DMS79 treated with DMSO at 0.1 percent for 48 hours (cell line): Measurements from ENCODE around the gene LRPAP1.

Experiments used
- DNase-seq: peaks from one replicate; lab custom pipeline; 2025; lab: John Stamatoyannopoulos, UW

The LRPAP1 gene

DNA sequence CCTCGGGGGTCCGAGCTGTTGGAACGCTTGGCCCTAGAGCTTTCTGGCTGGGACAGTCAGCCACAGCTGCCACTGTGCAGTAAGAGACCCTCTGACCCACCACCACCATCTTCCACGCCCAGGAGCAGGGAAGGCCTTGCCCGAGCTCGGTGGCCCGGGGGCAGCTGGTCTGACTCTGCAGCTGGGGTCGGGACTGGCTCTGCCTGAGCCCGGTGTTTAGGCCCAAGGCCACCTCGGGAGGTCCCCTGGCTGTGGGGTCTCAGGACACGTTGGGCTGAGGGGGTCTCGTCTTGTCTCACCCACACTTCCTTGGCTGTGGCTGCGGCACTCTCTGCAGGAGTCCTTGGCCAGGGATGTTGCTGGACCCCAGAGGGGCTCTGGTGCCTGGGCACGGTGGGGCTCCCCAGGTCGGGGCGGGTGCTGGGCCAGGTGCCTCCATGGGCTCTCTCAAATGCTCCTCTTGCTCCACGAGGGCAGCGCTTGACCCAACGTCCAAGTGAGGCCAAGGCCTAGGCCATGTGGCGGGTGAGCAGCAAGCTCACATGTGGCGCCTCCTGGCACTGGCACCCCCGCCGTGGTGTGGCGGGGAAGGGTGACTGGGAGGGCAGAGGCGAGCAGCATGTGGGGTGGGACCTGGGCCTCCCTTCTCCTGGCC lies 46.2 kb downstream of the LRPAP1 start:
- no peak for DNase-seq

DNA sequence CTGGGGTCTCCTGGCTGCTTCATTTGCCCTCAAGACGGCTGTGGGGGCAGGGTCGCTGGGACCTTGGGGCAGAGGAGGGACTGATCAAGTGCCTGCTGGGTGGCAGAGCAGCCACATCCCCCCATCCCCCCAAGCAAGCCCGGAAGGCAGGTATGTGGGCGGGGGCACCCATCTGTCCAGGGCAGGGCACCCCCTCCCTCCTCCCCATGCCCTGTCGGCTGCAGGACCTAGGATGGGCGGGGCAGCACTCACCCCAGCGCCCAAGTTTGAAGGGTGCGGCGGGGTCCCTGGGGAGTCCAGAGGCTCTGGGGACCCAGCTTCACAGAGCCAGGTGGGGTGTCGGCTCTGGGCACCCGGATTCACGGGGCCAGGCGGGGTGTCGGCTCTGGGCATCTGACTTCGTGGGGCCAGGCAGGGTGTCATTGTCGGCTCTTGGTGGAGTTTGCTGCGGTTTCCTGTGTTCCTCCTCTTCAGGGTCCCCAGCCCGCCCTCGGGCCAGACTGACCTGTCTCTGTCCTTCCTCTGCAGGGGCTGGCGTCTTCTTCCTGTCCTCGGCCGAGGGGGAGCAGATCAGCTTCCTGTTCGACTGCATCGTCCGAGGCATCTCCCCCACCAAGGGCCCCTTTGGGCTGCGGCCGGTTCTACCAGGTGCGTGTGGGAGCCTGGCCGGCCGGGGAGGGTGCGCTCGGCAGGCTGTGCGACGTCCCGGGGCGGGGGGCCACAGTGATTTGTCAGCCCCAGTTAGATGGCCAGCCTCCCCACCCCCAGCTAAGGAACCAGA lies 47.0 kb downstream of the LRPAP1 start:
- no peak for DNase-seq

DNA sequence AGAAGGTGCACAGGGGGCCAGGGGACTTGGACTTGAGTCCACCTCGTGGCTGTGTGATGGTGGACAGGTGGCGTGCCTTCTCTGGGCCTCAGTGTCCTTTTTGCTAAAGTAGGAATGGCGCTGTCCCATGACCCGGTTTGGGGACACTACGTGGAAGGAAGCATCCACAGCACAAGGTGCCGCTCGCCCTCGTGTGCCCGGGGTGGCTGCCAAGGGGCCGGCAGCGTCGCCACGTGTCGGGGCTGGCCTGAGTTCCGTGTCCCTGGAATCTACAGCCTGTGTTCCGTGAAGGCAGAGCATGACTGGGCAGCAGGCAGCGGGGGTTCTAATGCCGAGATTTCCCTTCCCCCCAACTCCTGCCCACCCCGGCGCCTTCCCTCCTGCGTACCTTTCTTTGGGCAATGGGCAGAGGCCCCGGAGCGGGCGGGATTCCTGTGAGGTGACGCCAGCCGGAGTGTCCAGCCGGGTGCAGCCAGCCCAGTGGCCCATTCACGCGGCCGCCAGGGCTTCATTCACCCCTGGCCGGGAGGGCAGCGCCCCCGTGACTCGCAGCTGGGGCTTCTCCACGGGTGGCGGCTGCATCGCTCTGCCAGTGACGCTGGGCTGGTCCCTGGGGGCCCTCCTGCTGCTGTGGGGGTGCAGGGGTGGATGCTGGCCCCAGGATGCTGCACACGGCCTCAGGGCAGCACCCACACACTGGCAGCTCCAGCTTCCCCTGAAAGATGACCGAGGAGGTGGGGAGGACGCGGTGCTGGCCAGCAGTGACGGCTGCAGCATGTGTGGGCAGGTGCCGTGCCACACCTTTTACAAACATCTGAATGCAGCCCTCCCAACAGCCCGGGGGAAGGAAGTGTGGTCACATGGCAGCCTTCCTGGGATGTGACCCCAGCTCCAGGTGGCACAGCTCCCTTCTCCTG lies 47.9 kb downstream of the LRPAP1 start:
- DNase-seq, result no peak

DNA sequence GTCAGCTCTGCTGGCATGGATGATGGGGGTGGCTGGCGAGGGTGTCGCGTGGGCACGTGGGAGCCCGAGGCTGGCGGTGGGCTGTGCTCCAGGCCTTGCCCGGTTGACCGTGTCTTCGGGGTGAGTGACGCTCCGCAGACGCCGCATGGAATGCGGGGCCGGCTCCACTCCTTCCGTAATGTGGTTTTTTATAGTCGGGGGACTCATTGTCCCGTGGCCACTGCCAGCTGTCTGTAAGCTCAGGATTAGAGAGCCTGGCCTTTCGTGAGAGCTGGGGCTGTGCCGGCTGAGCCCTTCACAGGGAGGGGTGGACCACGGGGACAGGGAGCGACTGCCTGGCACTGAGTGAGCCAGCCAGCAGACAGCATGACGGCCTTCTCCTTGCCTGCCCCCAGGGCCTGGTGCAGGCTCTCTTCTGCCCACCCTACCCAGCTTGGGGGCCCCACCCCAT lies 48.7 kb downstream of the LRPAP1 start:
- no peak for DNase-seq

DNA sequence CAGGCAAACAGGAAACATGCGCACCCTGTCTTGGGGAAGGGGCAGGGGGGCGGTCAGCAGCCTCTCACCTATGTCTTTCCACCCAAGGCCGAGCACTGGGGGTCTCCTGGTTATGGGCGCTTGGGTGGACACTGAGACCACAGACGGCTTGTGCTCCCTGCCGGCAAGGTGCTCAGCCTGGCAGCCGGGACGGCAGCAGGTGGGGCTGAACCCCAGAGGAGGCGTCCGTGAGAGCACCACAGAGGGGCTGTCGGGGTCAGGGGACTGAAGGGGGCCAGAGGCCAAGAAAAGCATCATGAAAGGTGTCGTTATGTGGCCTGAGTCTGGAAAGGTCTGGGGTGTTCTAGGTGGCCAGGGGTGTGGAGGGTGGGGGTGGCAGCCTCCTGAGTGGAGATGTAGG lies 49.5 kb downstream of the LRPAP1 start:
- DNase-seq, result no peak

DNA sequence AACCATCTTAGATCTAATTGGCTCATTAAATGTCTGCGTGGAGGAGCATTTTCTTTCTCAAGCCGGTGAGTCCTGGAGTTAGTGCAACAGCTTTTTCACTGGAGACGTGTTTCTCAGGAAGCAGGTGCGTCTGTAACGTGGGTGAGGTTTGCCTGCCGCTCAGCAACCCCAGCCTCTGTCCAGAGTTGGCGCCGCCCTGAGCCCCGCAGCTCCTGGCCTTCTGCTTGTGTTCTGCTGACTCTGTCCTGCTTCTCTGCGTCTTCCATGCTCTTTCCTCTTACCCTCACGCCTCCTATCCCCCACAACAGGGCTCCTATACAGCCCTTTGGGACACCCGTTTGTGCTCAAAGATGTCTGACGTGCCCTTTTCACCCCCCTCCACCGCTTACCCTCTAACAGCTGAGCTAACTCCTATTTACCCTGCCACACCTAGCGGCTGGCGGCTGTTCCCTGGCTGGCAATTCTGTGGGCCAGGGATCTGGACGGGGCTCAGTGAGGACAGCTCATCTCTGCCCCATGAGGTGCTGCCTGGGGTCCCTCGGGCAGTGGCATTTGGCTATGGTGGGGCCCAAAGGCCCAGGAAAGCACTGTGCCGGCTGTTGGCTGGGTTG lies 50.3 kb downstream of the LRPAP1 start:
- DNase-seq, result no peak

DNA sequence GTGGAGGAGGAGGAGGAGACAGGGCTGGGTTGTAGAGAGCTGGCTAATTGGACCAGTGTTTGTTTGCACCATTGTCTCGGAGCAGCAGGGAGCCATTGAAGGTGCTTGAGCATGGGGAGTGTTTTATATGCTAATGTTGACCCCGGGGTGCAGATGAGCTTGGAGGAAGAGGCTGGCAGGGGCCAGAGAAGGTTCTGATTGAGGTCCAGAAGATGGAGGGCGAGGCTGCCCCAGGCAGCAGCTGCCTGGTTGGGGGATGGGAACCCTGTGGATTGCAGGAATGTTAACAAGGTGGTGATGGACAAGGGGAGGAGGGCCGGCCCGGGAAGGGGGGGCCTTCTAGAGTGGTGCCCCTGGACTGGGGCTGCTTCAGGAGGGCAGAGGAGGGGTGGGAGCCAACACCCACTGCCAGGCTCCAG lies 51.1 kb downstream of the LRPAP1 start:
- DNase-seq, result no peak

DNA sequence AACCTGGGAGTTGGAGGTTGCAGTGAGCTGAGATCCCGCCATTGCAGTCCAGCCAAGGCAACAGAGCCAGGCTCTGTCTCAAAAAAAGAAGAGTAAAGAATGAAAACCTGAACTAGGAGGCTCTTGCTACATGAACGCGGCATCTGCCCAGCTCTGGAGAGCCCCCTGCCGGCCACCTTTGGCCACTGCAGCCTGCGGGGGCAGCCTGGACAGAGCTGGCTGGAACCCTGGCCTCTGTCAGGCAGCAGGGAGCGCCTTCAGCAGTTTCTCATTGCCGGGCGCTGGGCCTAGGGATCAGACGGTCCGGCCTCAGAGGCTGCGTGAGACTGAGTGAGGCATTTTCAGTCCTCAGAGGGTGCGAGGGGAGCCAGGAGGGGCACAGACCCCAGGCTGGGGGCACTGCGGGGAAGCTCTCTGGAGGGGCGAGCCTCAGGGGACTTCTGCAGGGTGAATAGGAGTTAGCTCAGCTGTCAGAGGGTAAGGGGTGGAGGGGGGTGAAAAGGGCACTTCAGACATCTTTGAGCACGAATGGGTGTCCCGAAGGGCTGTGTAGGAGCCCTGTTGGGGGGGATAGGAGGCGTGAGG lies 51.6 kb downstream of the LRPAP1 start:
- DNase-seq, result peak; percentile 40

DNA sequence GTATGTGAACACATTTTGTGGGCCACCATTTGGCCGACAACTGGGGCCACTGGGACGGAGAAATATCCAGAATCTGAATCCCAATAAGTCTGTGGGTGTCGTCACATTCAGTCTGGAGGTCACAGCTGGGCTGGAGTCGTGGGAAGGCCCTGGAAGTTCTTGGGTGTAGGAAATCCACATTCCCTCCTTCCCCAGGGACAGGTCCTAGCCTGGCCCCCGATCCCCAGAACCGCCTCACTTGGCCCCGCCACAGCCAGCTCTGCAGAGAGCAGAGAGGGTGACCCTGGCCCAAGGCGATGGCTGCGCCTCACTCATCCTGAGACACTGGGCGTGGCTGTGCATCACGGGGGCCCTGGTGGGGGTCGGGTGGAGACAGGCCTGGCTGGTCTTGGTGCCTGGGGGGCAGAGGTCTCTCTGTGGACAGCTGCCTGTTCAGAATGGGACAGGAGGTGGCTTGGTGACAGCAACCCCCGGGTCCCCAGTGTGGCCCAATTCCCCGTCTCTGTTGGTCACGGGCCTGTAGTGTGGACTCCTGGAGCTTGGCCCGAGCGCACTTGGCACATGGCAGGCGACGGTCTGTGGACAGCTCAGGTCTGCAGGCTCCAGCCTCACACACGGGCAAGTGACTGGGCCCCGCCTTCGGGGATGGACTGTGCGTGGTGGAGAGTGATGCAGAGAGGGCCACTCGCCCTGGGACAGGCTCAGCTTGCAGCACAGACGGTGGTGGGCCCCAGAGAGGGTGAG lies 52.7 kb downstream of the LRPAP1 start:
- no peak for DNase-seq

DNA sequence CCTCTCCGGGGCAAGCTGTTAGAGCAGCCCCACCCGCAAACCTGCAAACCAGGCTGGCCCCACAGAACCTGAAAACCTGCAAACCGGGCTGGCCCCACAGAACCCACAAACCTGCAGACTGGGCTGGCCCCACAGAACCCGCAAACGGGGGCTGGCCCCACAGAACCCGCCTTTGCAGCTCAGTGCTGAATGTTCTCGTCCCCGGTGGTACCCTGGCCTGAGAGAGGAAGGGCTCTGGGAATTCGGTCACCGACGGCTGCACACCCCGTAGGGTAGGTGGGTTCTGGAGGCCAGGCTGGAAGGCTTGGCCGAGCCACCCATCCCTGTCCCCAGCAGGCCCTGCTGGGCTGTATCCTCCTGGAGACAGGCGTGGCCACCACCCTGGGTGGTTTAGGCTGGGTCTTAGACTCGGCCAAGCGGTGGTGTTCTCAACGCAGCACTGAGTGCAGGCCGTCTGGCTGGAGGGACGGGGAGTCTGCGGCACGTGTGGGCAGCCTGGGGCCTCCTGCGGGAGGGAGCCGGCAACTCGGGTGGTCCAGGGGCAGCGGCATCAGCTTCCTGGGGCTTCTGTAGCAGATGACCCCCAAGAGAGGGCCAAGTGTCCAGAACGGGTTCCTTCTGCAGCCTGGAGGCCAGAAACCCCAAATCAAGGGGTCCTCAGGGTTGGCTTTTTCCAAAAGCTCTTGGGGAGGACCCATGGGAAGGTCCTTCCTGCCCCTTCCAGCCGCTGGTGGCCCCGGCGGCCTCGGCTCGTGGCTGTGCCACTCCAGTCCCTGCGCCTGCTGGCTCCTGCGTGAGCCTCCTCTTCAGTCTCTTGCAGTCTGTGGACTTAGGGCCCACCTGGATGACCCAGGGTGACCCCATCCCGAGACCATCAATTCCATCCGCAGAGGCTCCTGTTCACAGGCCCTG lies 53.5 kb downstream of the LRPAP1 start:
- no peak for DNase-seq

DNA sequence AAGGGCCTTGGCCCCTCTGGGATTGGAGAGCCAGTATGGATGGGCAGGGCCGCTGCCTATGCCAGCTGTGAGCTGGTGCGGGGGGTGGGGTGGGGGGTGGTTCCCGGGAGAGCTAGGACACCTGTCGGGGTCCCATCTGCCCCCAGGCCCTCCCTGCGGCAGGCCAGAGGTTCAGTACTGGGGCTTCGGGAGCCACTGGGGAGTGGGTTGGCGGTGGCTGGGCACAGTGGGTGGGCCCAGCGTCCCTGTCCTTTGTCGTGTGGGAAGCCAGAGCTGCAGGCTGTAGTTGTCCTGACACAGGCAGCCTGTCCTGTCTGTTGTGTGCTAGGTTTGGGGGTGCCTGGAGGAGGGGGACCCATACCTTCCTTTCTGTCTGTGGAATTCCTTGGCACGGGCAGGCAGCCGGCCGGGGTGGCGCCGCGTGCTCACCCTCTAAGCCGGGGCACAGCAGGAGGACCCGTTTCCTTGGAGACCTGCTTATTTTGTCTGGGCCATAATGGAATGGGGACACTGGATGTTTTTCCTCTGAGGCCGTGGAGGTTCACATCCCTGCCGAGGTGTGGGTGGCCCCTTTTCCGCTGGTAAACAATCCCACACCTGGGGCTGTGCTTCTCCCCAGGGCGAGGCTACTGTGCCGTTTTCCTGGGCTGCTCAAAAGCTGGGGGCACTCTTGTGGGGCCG lies 54.3 kb downstream of the LRPAP1 start:
- no peak for DNase-seq

DNA sequence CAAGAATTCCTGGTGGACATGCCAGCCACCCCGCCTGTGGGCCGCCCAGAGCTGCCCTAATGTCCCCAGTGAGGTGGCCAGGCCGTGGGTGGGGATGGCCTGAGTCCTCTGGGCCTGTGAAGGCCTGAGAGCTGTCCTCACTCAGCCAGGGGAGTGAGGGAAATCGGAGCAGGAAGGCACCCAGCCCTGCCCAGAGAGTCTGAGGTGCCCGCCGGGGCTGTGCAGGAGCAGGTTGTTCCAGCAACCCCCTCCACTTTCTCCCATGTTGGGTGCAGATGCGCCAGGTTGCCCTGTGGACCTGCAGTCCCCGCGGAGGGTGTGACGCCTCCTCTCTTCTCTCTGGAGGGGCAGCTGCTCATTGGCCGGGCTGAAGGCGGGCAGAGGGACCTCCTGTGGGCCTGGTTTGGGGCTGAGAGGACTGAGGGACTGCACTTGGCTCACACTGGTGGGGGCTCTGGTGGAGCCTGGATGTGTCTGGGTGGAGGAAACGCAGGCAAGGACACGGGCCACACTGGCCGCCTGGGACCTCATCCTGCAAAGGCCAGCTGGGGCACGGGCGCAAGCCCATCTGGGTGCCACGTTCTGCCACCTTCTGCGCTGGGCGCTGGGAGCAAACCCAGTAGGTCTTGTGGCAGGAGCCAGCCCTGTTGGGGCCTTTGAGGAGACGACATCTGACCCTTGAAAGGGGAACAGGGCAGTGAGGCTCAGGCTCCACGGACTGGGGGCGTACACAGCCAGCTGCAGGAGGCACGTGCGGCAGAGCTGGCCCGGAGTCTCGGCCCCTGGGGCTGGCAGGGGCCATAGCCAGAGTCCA lies 55.1 kb downstream of the LRPAP1 start:
- no peak for DNase-seq

DNA sequence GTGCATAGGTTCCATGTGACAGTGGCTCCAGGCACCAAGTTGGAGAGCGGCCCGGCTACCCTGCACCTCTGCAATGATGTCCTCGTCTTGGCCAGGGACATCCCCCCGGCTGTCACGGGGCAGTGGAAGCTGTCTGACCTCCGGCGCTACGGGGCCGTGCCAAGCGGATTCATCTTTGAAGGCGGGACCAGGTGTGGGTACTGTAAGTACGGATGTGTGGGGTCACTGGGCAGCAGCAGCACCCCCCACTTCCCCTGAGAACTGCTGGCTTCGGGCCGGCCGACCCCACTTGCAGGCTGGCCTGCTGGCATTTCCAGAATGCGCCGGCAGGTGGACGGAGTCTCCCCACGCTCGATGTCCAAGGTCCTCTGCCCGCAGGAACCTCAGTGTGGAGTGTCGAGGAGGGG lies 55.9 kb downstream of the LRPAP1 start:
- no peak for DNase-seq

DNA sequence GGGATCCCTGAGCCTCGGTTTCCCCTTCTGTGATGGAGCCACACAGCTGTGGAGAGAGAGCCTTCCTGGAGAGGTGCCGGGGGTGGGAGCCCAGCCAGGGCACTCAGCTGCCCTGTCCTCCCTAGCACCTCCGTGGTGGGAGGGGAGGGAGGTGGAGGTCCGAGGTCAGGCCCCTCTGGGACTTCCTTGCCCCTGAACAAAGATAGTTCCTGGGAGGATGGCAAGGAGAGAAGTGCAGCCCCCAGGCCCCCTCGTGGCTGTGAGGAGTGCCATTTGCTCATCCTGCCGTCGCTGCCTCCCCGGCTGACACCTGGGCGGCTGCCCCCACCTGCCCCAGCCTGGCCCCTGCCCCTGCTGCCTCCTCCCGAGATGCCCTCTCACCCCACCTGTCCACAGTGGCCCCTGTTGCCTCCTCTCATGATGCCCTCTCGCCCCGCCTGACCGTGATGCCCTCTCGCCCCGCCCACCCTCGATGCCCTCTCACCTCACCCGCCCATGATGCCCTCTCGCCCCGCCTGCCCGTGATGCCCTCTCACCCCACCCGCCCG lies 56.4 kb downstream of the LRPAP1 start:
- no peak for DNase-seq

DNA sequence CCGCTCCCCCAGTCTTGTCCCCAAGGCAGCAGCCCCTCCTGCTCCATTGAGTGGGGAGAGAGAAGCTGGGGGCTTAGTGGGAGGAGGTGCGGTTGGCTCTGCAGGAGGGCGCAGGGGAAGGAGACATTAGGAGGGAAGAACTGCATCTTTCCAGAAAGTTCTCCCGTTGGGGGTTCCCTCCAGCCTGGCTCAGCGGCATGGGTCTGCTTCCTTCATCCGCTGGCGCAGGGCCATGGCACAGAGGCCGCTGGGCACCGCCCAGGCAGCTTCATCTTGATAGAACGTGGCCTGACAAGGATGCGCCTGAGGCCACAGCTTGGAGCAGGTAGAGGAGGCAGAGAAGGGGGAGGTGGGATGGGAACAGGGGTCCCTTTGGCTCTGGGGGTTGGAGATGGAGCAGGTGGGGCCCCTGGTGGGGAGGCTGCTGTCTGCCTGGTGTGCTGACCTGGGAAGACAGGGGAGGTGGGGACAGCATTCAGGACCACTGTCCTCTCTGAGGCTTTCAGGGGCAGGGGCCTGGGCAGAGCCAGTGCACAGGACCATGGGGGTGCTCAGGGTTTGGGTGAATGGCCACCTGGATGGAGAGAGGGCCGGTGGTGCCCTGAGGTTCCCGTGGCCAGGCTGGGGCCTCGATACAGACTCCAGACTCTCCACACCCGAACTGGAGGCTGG lies 57.0 kb downstream of the LRPAP1 start:
- DNase-seq, result no peak

DNA sequence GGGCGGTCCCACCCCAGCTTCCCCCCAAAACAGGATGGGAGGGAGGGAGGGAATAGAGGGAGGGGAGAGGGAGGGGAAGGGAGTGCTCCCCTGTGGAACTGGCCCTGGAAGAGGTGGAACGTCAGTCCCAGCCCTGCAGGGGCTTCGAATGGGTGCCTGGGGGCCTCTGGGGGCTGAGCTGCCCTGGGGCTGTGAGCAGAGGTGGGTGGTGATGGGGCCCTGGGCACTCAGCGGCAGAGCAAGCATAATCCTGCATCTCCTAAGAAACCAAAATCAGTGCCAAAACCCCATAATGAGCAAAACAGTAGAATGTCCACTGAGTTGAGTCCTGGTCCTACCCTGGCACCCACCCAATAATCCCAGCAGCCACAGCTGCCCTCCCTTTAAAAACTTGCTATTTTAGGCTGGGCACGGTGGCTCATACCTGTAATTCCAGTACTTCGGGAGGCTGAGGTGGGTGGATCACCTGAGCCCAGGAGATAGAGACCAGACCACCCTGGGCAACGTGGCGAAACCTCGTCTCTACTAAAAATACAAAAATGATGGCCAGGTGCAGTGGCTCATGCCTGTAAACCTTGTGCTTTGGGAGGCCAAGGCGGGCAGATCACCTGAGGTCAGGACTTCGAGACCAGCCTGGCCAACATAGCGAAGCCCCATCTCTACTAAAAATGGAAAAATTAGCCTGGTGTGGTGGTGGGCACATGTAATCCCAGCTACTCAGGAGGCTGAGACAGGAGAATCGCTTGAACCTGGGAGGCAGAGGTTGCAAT lies 58.0 kb downstream of the LRPAP1 start:
- DNase-seq, result no peak
